ENCODE results near the gene ELAVL3. TPM values are rescaled to one million over a fixed set of nuclear protein-coding genes. Genes with fewer than 3 reads are reported as not detected.
"Not testable (repeated sequence)": the region's sequence is repeated elsewhere in the genome, so short reads cannot be mapped to it uniquely, and the experiment has no call there.

The ELAVL3 gene
- total and polyA plus RNA-seq, 8 donors = 0.04 to 0.31 (median 0.16) TPM; not detected in 1

DNA sequence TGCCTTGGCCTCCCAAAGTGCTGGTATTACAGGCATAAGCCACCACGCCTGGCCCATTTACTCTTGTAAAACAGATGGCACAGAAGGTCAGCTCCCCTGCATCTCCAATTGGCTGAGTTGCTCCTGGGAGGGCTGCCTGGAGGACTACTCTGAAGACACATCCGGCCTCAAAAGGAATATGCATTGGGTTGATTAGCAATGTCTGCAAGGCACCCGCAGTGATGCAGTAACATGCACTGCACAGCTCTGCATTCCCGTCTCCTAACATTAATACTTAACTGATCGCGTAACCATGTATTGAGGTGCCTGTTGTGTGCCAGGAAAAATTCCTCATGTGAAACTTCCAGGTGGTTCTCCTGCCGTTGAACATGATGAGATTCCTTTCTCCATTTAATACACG lies 5.0 kb downstream of the ELAVL3 start:
- H3K36me3 ChIP-seq = no peaks in the 10 kb centered on the region
- DNase-seq (no peak), ATAC-seq (no peak)
- no peak overlapping the region for H3K27ac ChIP-seq
- peaks cover 9 to 17% of the 10 kb centered on the region in 2 donors for H3K4me1 ChIP-seq
- intact Hi-C loops (cut with DNase I) = no loop called here
- H3K9me3 ChIP-seq = no peaks in the 10 kb centered on the region
- H3K27me3 ChIP-seq = peaks cover 16 to 38% of the 10 kb centered on the region in 2 donors
- no peak overlapping the region for H3K4me3 ChIP-seq
- TF ChIP-seq, protein P1, sequence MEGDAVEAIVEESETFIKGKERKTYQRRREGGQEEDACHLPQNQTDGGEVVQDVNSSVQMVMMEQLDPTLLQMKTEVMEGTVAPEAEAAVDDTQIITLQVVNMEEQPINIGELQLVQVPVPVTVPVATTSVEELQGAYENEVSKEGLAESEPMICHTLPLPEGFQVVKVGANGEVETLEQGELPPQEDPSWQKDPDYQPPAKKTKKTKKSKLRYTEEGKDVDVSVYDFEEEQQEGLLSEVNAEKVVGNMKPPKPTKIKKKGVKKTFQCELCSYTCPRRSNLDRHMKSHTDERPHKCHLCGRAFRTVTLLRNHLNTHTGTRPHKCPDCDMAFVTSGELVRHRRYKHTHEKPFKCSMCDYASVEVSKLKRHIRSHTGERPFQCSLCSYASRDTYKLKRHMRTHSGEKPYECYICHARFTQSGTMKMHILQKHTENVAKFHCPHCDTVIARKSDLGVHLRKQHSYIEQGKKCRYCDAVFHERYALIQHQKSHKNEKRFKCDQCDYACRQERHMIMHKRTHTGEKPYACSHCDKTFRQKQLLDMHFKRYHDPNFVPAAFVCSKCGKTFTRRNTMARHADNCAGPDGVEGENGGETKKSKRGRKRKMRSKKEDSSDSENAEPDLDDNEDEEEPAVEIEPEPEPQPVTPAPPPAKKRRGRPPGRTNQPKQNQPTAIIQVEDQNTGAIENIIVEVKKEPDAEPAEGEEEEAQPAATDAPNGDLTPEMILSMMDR (IDR thresholded peaks at IDR 0.05) = no peak

DNA sequence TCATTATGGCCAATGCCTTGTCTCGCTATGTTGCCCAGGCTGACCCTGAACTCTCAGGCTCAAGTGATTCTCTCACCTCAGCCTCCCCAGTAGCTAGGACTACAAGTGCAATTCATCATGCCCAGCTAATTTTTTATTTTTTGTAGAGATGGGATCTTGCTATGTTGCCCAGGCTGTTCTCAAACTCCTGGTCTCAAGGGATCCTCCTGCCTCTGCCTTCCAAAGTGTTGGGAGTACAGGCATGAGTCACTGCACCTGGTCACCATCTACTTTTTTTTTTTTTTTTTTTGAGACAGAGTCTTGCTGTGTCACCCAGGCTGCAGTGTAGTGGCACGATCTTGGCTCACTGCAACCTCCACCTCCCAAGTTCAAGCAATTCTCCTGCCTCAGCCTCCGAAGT lies 5.5 kb downstream of the ELAVL3 start:
- Histone ChIP-seq H3K27me3 (peaks cover 10 to 33% of the 10 kb centered on the region in 2 donors), H3K4me1 (peaks cover 9 to 12% of the 10 kb centered on the region in 2 donors)
- intact Hi-C loops (cut with DNase I); ATAC-seq; H3K4me3 ChIP-seq; H3K9me3 ChIP-seq; DNase-seq; H3K36me3 ChIP-seq; H3K27ac ChIP-seq: not testable (repeated sequence)

- Histone ChIP-seq H3K27me3 (peaks cover 0 to 17% of the 10 kb centered on the region in 2 donors), H3K36me3 (no peaks in the 10 kb centered on the region), H3K4me1 (no peaks in the 10 kb centered on the region), H3K4me3 (no peak overlapping the region), H3K27ac (no peak overlapping the region), H3K9me3 (no peaks in the 10 kb centered on the region)
- TF ChIP-seq, protein P1 (IDR thresholded peaks at IDR 0.05) = no peak
- ATAC-seq = no peak
- intact Hi-C loops (cut with DNase I) = no loop called here
- DNase-seq = no peak
Measured at GRCh38 chr19:11473725-11474124, 7.1 kb downstream of the ELAVL3 start.

DNA sequence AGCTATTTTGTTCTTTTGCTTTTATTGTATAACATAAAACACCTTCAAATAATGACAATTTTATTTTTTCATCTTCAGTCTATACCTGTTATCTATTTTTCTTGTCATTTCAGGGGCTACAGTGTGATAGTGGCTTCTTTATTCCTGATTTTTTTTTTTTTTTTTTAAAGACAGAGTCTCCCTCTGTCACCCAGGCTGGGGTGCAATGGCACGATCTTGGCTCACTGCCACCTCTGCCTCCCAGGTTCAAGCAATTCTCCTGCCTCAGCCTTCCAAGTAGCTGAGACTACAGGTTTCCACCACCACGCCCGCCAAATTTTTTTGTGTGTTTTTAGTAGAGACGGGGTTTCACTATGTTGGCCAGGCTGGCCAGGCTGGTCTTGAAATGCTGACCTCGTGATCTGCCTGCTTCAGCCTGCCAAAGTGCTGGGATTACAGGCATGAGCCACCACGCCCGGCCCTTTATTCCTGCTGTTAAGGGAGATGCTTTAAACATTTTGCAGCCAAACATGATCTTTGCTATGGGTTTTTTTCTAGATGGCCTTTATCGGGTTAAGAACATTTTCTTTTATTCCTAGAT lies 12.5 kb downstream of the ELAVL3 start:
- DNase-seq; H3K4me3 ChIP-seq; H3K9me3 ChIP-seq; ATAC-seq; H3K4me1 ChIP-seq; H3K36me3 ChIP-seq; intact Hi-C loops (cut with DNase I); H3K27me3 ChIP-seq; H3K27ac ChIP-seq: not testable (repeated sequence)

GRCh38 chr19:11465600-11465999 lies 15.2 kb downstream of the ELAVL3 start:
- DNase-seq = no peak
- Histone ChIP-seq H3K36me3 (no peaks in the 10 kb centered on the region), H3K9me3 (no peaks in the 10 kb centered on the region), H3K4me1 (no peaks in the 10 kb centered on the region), H3K27ac (no peak overlapping the region), H3K4me3 (no peak overlapping the region), H3K27me3 (peaks cover 0 to 2% of the 10 kb centered on the region in 2 donors)
- ATAC-seq = no peak
- TF ChIP-seq, protein P1 (IDR thresholded peaks at IDR 0.05) = no peak
- intact Hi-C loops (cut with DNase I) = no loop called here

DNA sequence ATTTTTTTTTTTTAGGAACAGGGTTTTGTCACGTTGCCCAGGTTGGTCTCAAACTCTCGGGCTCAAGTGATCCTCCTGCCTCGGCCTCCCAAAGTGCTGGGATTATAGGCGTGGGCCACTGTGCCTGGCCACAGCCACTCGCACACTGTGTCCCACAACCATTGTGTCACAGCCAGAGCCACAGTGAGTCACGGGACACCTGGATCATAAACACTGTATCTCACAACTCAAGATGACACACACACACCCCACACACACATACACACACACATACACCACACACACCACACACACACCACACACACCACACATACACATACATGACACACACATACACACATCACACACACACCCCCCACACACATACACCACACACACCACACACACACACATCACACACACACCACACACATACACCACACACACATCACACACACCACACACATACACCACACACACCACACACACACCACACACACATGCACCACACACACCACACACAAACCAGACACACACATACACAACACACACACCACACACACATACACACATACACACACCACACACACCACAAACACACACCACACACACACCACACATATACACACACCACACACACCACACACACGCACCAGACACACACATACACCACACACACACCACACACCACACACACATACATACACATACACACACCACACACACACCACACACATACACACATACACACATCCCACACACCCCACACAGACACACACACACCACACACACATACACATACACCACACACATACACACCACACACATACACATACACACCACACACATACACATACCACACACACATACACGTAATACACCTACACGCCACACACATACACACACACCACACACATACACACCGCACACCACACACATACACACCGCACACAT lies 16.2 kb downstream of the ELAVL3 start:
- Histone ChIP-seq H3K4me1 (no peaks in the 10 kb centered on the region), H3K36me3 (no peaks in the 10 kb centered on the region), H3K27ac (no peak overlapping the region), H3K9me3 (no peaks in the 10 kb centered on the region), H3K4me3 (no peak overlapping the region), H3K27me3 (peaks cover 0 to 12% of the 10 kb centered on the region in 2 donors)
- TF ChIP-seq, protein P1 (IDR thresholded peaks at IDR 0.05) = no peak
- DNase-seq (no peak), ATAC-seq (no peak)
- intact Hi-C loops (cut with DNase I) = no loop called here

Measured in left lung (tissue), 10 donors.